Measurements from ENCODE around the gene MR1. TPM values are rescaled to one million over a fixed set of nuclear protein-coding genes. Genes with fewer than 3 reads are reported as not detected.

MR1 gene
- total and polyA plus RNA-seq, 9 of the 15 experiments (the other 6 are each of a cell fraction or from before 2014, with no cell fraction given) = 9.7 to 21.7 (median 15.6) TPM

DNA sequence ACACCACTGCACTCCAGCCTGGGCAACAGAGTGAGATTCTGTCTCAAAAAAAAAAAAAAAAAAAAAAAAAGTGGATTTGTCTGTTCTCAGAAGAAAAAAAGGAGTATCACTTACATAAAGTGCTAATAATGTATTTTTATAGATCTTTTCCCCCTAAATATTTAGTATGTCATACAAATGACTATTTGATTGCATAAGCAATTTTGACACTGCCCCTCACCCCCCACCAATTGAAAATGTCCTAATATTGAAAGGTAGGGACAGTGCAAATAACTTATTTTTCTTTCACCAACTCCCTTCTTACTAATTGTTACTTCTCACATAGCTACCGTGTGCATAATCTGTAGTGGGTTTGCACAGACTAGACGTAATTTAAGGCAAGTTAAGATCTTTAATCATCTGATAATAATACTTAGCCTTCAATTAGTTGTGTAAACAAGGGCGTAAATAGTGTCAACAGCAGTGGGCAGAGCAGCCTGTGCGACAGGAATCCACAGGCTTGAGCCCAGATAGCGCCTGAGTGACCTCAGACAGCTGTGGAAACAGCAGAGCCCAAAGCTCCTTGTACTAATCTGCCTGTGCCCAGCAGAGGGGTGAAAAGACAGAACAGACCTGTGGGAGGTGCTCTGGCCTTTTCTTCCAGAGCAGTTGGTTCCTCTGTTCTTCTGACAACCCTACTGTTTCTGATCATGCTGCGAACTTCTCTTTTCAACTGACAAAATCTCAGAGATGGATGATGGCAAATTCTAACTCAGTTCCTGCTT, 50.2 kb downstream of the MR1 start (continued):
- peak; percentile 99 for TF ChIP-seq RAD21 (CRISPR knock-in tag; conservative IDR thresholded peaks at IDR 0.05 in 1 of 2, IDR thresholded peaks at IDR 0.05 in 1 of 2)
- peak; percentile 65 for TF ChIP-seq DACH1 (IDR thresholded peaks at IDR 0.05; ENCODE audit: partially characterized antibody)
- no peak for TF ChIP-seq ZNF695 (CRISPR knock-in tag; IDR thresholded peaks at IDR 0.05)
- no peak for TF ChIP-seq MCM7 (IDR thresholded peaks at IDR 0.05)
- TF ChIP-seq CREB5 (CRISPR knock-in tag; IDR thresholded peaks at IDR 0.05) = no peak
- no peak for TF ChIP-seq RFX7 (CRISPR knock-in tag; IDR thresholded peaks at IDR 0.05)
- no peak for TF ChIP-seq POLR2B (IDR thresholded peaks at IDR 0.05; ENCODE audit: low read depth, partially characterized antibody)
- TF ChIP-seq SLC30A9 (CRISPR knock-in tag; IDR thresholded peaks at IDR 0.05) = no peak
- TF ChIP-seq CBFA2T2 (conservative IDR thresholded peaks at IDR 0.05) = peak; percentile 34
- TF ChIP-seq CBFB (CRISPR knock-in tag; IDR thresholded peaks at IDR 0.05) = no peak
- no peak for TF ChIP-seq ZNF699 (CRISPR knock-in tag; IDR thresholded peaks at IDR 0.05; ENCODE audit: insufficient replicate concordance)
- peak; percentile 31; the same call in 1 of the 2 replicates for TF ChIP-seq ARID1B (IDR thresholded peaks at IDR 0.05)
- no peak for TF ChIP-seq SIN3A (IDR thresholded peaks at IDR 0.05; ENCODE audit: borderline replicate concordance in 2 of 2, control insufficient read depth in 1 of 2, low read depth in 2 of 2, low read length in 2 of 2)
- 0 out of 2 replicates have a peak, but pooled peaks have one; percentile 0 for TF ChIP-seq EGR1 (conservative IDR thresholded peaks at IDR 0.05)
- TF ChIP-seq HSF4 (CRISPR knock-in tag; IDR thresholded peaks at IDR 0.05; ENCODE audit: borderline replicate concordance) = no peak
- TF ChIP-seq ETV6 (IDR thresholded peaks at IDR 0.05; ENCODE audit: borderline replicate concordance in 1 of 2, low read depth in 2 of 2, low read length in 1 of 2) = no peak
- TF ChIP-seq ETV6 (CRISPR knock-in tag; IDR thresholded peaks at IDR 0.05; ENCODE audit: borderline replicate concordance) = no peak
- TF ChIP-seq, protein P1, sequence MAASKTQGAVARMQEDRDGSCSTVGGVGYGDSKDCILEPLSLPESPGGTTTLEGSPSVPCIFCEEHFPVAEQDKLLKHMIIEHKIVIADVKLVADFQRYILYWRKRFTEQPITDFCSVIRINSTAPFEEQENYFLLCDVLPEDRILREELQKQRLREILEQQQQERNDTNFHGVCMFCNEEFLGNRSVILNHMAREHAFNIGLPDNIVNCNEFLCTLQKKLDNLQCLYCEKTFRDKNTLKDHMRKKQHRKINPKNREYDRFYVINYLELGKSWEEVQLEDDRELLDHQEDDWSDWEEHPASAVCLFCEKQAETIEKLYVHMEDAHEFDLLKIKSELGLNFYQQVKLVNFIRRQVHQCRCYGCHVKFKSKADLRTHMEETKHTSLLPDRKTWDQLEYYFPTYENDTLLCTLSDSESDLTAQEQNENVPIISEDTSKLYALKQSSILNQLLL (CRISPR knock-in tag; IDR thresholded peaks at IDR 0.05; ENCODE audit: borderline replicate concordance) = no peak
- TF ChIP-seq, protein P2, sequence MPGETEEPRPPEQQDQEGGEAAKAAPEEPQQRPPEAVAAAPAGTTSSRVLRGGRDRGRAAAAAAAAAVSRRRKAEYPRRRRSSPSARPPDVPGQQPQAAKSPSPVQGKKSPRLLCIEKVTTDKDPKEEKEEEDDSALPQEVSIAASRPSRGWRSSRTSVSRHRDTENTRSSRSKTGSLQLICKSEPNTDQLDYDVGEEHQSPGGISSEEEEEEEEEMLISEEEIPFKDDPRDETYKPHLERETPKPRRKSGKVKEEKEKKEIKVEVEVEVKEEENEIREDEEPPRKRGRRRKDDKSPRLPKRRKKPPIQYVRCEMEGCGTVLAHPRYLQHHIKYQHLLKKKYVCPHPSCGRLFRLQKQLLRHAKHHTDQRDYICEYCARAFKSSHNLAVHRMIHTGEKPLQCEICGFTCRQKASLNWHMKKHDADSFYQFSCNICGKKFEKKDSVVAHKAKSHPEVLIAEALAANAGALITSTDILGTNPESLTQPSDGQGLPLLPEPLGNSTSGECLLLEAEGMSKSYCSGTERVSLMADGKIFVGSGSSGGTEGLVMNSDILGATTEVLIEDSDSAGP (CRISPR knock-in tag; IDR thresholded peaks at IDR 0.05) = no peak
- TF ChIP-seq UBTF (IDR thresholded peaks at IDR 0.05; ENCODE audit: borderline replicate concordance in 1 of 2, low read depth in 2 of 2, low read length in 2 of 2) = 0 out of 4 replicates have a peak, but pooled peaks of 1 of the 2 experiments have one; percentile 40
- TF ChIP-seq MXI1 (IDR thresholded peaks at IDR 0.05; ENCODE audit: low read depth, low read length) = no peak
